GM12878 (cell line): ENCODE results near the gene EEF1G. TPM values are rescaled to one million over a fixed set of nuclear protein-coding genes. Genes with fewer than 3 reads are reported as not detected.

ENCODE experiments used
- BACH1 ChIP-seq: fragments of 450-650 bp; IDR thresholded peaks from 2 replicates; pipeline ENCODE4 v1.6.1; 2017; ENCODE audit warnings: mild to moderate bottlenecking, borderline replicate concordance
- CBX5 ChIP-seq: sonication (generic); IDR thresholded peaks from 2 replicates; pipeline ENCODE4 v1.6.1; 2016; ENCODE audit warnings: low read depth, moderate library complexity, mild to moderate bottlenecking, inconsistent platforms
- ETV6 ChIP-seq, 2 experiments: fragments of 450-650 bp in 1 of 2; IDR thresholded peaks in 1 of 2; conservative IDR thresholded peaks in 1 of 2; 2 replicates each; pipeline ENCODE4 v1.6.1; 2014; ENCODE audit warnings: antibody characterized with exemption in 1 of 2, borderline replicate concordance in 1 of 2, low read depth in 1 of 2, mild to moderate bottlenecking in 1 of 2, moderate library complexity in 1 of 2
- EZH2 ChIP-seq: IDR thresholded peaks from 2 replicates; pipeline ENCODE4 v1.6.1; 2012; ENCODE audit warnings: low read depth, mild to moderate bottlenecking, control low read depth, inconsistent platforms, low read length, borderline replicate concordance; ENCODE audit not compliant: control insufficient read depth
- HDAC6 ChIP-seq: fragments of 200-600 bp; sonication (generic); IDR thresholded peaks from one replicate; pipeline ENCODE4 v1.8.0; 2017; ENCODE audit warnings: antibody characterized with exemption; ENCODE audit not compliant: unreplicated experiment
- MXI1 ChIP-seq: fragments of 150-350 bp; IDR thresholded peaks from 2 replicates; pipeline ENCODE4 v1.6.1; 2011; ENCODE audit warnings: low read depth, mild to moderate bottlenecking, inconsistent platforms, low read length, improper control_type of control experiment
- NFIC ChIP-seq: IDR thresholded peaks from 2 replicates; pipeline ENCODE4 v1.6.1; 2012; ENCODE audit warnings: low read depth, mild to moderate bottlenecking, inconsistent platforms, low read length, moderate library complexity
- POLR2A ChIP-seq: IDR thresholded peaks from 2 replicates; pipeline ENCODE4 v1.6.1; 2011; ENCODE audit warnings: low read depth, mild to moderate bottlenecking, low read length
- POLR2AphosphoS2 ChIP-seq: IDR thresholded peaks from 2 replicates; pipeline ENCODE4 v1.6.1; 2011; ENCODE audit warnings: low read depth, mild to moderate bottlenecking, low read length, improper control_type of control experiment, moderate library complexity
- SP1 ChIP-seq: IDR thresholded peaks from one replicate; pipeline ENCODE4 v1.6.1; 2011; ENCODE audit warnings: low read depth, low read length
- TARDBP ChIP-seq: IDR thresholded peaks from 2 replicates; pipeline ENCODE4 v1.6.1; 2016; ENCODE audit warnings: borderline replicate concordance
- TBL1XR1 ChIP-seq: IDR thresholded peaks from 2 replicates; pipeline ENCODE4 v1.6.1; 2012; ENCODE audit warnings: low read depth, low read length, improper control_type of control experiment
- TCF3 ChIP-seq: IDR thresholded peaks from 2 replicates; pipeline ENCODE4 v1.6.1; 2012; ENCODE audit warnings: low read depth, mild to moderate bottlenecking, low read length, borderline replicate concordance; ENCODE audit not compliant: insufficient read depth
- TCF7 ChIP-seq: IDR thresholded peaks from 2 replicates; pipeline ENCODE4 v1.6.1; 2014; ENCODE audit warnings: antibody characterized with exemption, borderline replicate concordance
- ZNF384 ChIP-seq: IDR thresholded peaks from 2 replicates; pipeline ENCODE4 v1.6.1; 2012; ENCODE audit warnings: low read depth, mild to moderate bottlenecking, low read length, improper control_type of control experiment, borderline replicate concordance
- polyA plus RNA-seq, 11 experiments: library from polyadenylated mRNA; depleted of rRNA in 4 of 11; unstranded in 6 of 11; stranded (reverse) in 5 of 11; fragments of >200 nt; fragmentation: Nextera tagmentation in 4 of 11; fragmentation: Illumina TruSeq in 1 of 11; extraction: Ambion mirVana in 4 of 11; extraction: Trizol in 1 of 11; gene quantifications; 1 replicate in 1 of 11; 2 replicates in 10 of 11; pipeline versions ENCODE4 v1.2.1 to v1.2.3, GENCODE V29; 2011 to 2016; ENCODE audit warnings: inconsistent platforms in 2 of 11, missing spikeins in 2 of 11, low read depth in 1 of 11
- total RNA-seq, 4 experiments: library from RNA; depleted of rRNA in 3 of 4; stranded (reverse); fragments of >200 nt in 3 of 4; fragmentation: Illumina TruSeq in 1 of 4; extraction: Trizol in 1 of 4; gene quantifications; 2 replicates each; pipeline versions ENCODE4 v1.2.1 to v1.2.3, GENCODE V29; 2013 to 2021
- TF ChIP-seq, protein P1 (sequence below): fragments of 450-650 bp; conservative IDR thresholded peaks from 2 replicates; pipeline ENCODE4 v1.6.1; 2017; ENCODE audit warnings: mild to moderate bottlenecking, moderate library complexity
- TF ChIP-seq, protein P2 (sequence below): fragments of 450-650 bp; IDR thresholded peaks from 2 replicates; pipeline ENCODE4 v1.6.1; 2018; ENCODE audit warnings: borderline replicate concordance, mild to moderate bottlenecking; ENCODE audit not compliant: partially characterized antibody
- TF ChIP-seq, protein P3 (sequence below): fragments of 450-650 bp; IDR thresholded peaks from 2 replicates; pipeline ENCODE4 v1.6.1; 2016; ENCODE audit warnings: mild to moderate bottlenecking
- TF ChIP-seq, protein P4 (sequence below): IDR thresholded peaks from 2 replicates; pipeline ENCODE4 v1.6.1; 2011; ENCODE audit warnings: low read depth, low read length, improper control_type of control experiment, borderline replicate concordance

The EEF1G gene
- total and polyA plus RNA-seq, 10 of the 15 experiments (the other 5 are each of a cell fraction or from before 2014, with no cell fraction given): 850 to 2,739 (median 2,277) TPM

DNA sequence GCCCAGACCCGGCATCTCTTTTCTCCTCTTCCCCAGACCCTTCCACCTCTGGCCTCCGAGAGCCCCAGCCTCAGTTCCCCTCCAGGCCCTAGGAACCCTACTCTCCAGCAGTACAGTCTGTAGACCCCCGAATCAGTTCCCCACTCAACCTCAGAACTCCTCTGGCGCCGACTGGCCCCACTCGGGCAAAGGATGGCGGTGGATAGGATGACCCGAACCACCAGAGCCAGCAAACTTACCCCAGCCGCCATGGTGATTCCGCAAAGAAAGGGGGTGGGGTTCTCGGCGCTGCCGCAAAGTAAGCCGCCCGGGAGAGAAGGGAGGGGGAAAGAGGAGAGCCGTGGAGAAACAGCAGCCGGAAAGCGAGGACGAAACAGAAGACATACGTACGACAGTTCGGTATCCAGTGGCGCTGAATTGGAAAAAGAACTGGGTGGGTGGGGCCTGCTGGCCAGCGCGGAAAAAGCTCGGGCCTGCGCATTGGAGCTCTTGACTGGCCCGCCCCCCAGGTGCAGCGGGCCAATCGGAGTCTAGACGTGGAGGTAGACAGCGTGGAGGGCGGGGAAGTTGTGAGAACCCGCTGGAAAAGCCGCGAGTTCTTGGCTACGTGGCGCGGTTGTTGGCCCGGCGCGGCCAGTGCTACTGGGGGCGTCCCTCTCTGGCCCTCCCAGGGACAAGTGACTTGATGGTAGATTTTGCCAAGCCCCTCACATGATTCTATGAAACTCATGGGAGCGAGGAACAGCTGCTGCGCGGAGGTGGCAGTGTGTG, at the start of gene EEF1G (continued):
- TF ChIP-seq, protein P1, sequence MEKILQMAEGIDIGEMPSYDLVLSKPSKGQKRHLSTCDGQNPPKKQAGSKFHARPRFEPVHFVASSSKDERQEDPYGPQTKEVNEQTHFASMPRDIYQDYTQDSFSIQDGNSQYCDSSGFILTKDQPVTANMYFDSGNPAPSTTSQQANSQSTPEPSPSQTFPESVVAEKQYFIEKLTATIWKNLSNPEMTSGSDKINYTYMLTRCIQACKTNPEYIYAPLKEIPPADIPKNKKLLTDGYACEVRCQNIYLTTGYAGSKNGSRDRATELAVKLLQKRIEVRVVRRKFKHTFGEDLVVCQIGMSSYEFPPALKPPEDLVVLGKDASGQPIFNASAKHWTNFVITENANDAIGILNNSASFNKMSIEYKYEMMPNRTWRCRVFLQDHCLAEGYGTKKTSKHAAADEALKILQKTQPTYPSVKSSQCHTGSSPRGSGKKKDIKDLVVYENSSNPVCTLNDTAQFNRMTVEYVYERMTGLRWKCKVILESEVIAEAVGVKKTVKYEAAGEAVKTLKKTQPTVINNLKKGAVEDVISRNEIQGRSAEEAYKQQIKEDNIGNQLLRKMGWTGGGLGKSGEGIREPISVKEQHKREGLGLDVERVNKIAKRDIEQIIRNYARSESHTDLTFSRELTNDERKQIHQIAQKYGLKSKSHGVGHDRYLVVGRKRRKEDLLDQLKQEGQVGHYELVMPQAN: peak; percentile 66
- peak; percentile 81 for TF ChIP-seq MXI1
- no peak for TF ChIP-seq TCF7
- TF ChIP-seq, protein P2, sequence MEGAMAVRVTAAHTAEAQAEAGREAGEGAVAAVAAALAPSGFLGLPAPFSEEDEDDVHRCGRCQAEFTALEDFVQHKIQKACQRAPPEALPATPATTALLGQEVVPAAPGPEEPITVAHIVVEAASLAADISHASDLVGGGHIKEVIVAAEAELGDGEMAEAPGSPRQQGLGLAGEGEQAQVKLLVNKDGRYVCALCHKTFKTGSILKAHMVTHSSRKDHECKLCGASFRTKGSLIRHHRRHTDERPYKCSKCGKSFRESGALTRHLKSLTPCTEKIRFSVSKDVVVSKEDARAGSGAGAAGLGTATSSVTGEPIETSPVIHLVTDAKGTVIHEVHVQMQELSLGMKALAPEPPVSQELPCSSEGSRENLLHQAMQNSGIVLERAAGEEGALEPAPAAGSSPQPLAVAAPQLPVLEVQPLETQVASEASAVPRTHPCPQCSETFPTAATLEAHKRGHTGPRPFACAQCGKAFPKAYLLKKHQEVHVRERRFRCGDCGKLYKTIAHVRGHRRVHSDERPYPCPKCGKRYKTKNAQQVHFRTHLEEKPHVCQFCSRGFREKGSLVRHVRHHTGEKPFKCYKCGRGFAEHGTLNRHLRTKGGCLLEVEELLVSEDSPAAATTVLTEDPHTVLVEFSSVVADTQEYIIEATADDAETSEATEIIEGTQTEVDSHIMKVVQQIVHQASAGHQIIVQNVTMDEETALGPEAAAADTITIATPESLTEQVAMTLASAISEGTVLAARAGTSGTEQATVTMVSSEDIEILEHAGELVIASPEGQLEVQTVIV: peak; percentile 99
- TF ChIP-seq BACH1: no peak; the same call in 1 of the 2 replicates
- TF ChIP-seq ZNF384: 0 out of 2 replicates have a peak, but pooled peaks have one; percentile 29
- no peak for TF ChIP-seq EZH2
- peak; percentile 58 for TF ChIP-seq SP1
- TF ChIP-seq, protein P3, sequence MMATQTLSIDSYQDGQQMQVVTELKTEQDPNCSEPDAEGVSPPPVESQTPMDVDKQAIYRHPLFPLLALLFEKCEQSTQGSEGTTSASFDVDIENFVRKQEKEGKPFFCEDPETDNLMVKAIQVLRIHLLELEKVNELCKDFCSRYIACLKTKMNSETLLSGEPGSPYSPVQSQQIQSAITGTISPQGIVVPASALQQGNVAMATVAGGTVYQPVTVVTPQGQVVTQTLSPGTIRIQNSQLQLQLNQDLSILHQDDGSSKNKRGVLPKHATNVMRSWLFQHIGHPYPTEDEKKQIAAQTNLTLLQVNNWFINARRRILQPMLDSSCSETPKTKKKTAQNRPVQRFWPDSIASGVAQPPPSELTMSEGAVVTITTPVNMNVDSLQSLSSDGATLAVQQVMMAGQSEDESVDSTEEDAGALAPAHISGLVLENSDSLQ: peak; percentile 87
- peak; percentile 93 for TF ChIP-seq POLR2A
- 0 out of 2 replicates have a peak, but pooled peaks have one; percentile 47 for TF ChIP-seq TBL1XR1
- no peak for TF ChIP-seq CBX5
- no peak for TF ChIP-seq HDAC6
- TF ChIP-seq TCF3: peak; percentile 12; the same call in 1 of the 2 replicates
- peak; percentile 95 for TF ChIP-seq POLR2AphosphoS2
- TF ChIP-seq NFIC: no peak
- 0 out of 2 replicates have a peak, but pooled peaks have one; percentile 59 for TF ChIP-seq TARDBP
- no peak for TF ChIP-seq ETV6 (conservative IDR thresholded peaks at IDR 0.05 in 1 of 2, IDR thresholded peaks at IDR 0.05 in 1 of 2; ENCODE audit: borderline replicate concordance in 1 of 2, low read depth in 1 of 2)
- TF ChIP-seq, protein P4, sequence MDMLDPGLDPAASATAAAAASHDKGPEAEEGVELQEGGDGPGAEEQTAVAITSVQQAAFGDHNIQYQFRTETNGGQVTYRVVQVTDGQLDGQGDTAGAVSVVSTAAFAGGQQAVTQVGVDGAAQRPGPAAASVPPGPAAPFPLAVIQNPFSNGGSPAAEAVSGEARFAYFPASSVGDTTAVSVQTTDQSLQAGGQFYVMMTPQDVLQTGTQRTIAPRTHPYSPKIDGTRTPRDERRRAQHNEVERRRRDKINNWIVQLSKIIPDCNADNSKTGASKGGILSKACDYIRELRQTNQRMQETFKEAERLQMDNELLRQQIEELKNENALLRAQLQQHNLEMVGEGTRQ: no peak
